Measurements from ENCODE around the gene PPP1R12A.
"Not testable (repeated sequence)": the region's sequence is repeated elsewhere in the genome, so short reads cannot be mapped to it uniquely, and the experiment has no call there.

PPP1R12A gene

GRCh38 chr12:79978692-79979091, 43.8 kb upstream of the PPP1R12A start:
- Histone ChIP-seq H3K36me3 (replicated peaks; ENCODE audit: low read depth, low read length) (no peaks in the 10 kb centered on the region), H3K9me3 (ENCODE audit: insufficient read depth, low read length) (no peaks in the 10 kb centered on the region), H3K27me3 (ENCODE audit: low read depth, low read length) (peaks cover 27% of the 10 kb centered on the region), H3K79me2 (ENCODE audit: low read length) (no peaks in the 10 kb centered on the region), H3K9ac (ENCODE audit: low read length) (no peak overlapping the region), H3K4me1 (ENCODE audit: low read length) (no peaks in the 10 kb centered on the region), H4K20me1 (ENCODE audit: insufficient read depth, low read length) (no peaks in the 10 kb centered on the region), H3K4me2 (ENCODE audit: low read length) (no peak overlapping the region), H3K27ac (ENCODE audit: low read length) (no peak overlapping the region), H2AFZ (ENCODE audit: low read depth, low read length) (no peak overlapping the region), H3K4me3 (ENCODE audit: low read length) (no peak overlapping the region)
- TF ChIP-seq EZH2phosphoT487 (IDR thresholded peaks at IDR 0.05; ENCODE audit: low read depth) (no peak), CTCF (IDR thresholded peaks at IDR 0.05; ENCODE audit: low read depth, low read length) (no peak)

- not testable (repeated sequence) for H2AFZ ChIP-seq (ENCODE audit: low read depth, low read length); H3K4me2 ChIP-seq (ENCODE audit: low read length)
These were observed 43.1 kb upstream of the PPP1R12A start for GRCh38 chr12:79977856-79978460.

GRCh38 chr12:79975143-79975542, 40.2 kb upstream of the PPP1R12A start:
- H3K4me3 ChIP-seq (ENCODE audit: low read length), result no peak overlapping the region
- H4K20me1 ChIP-seq (ENCODE audit: insufficient read depth, low read length), result no peaks in the 10 kb centered on the region
- H3K4me1 ChIP-seq (ENCODE audit: low read length), result no peaks in the 10 kb centered on the region
- H3K27ac ChIP-seq (ENCODE audit: low read length), result no peak overlapping the region
- H3K27me3 ChIP-seq (ENCODE audit: low read depth, low read length), result peaks cover 14% of the 10 kb centered on the region
- no peaks in the 10 kb centered on the region for H3K9me3 ChIP-seq (ENCODE audit: insufficient read depth, low read length)
- no peak overlapping the region for H3K4me2 ChIP-seq (ENCODE audit: low read length)
- TF ChIP-seq EZH2phosphoT487 (IDR thresholded peaks at IDR 0.05; ENCODE audit: low read depth) (no peak), CTCF (IDR thresholded peaks at IDR 0.05; ENCODE audit: low read depth, low read length) (no peak)
- H3K9ac ChIP-seq (ENCODE audit: low read length), result no peak overlapping the region
- H3K36me3 ChIP-seq (replicated peaks; ENCODE audit: low read depth, low read length), result no peaks in the 10 kb centered on the region
- H3K79me2 ChIP-seq (ENCODE audit: low read length), result no peaks in the 10 kb centered on the region
- no peak overlapping the region for H2AFZ ChIP-seq (ENCODE audit: low read depth, low read length)

More at GRCh38 chr12:79977856-79978460, 43.1 kb upstream of the PPP1R12A start:
- H3K9ac ChIP-seq (ENCODE audit: low read length); H3K9me3 ChIP-seq (ENCODE audit: insufficient read depth, low read length); H3K27ac ChIP-seq (ENCODE audit: low read length); H4K20me1 ChIP-seq (ENCODE audit: insufficient read depth, low read length); H3K4me1 ChIP-seq (ENCODE audit: low read length); H3K79me2 ChIP-seq (ENCODE audit: low read length); H3K36me3 ChIP-seq (replicated peaks; ENCODE audit: low read depth, low read length); H3K4me3 ChIP-seq (ENCODE audit: low read length): not testable (repeated sequence)
- peaks cover 21% of the 10 kb centered on the region for H3K27me3 ChIP-seq (ENCODE audit: low read depth, low read length)

- Histone ChIP-seq H3K9me3 (ENCODE audit: insufficient read depth, low read length) (no peaks in the 10 kb centered on the region), H3K79me2 (ENCODE audit: low read length) (no peaks in the 10 kb centered on the region), H2AFZ (ENCODE audit: low read depth, low read length) (no peak overlapping the region), H3K9ac (ENCODE audit: low read length) (no peak overlapping the region), H3K27me3 (ENCODE audit: low read depth, low read length) (peaks cover 14% of the 10 kb centered on the region), H3K27ac (ENCODE audit: low read length) (no peak overlapping the region), H4K20me1 (ENCODE audit: insufficient read depth, low read length) (no peaks in the 10 kb centered on the region), H3K36me3 (replicated peaks; ENCODE audit: low read depth, low read length) (no peaks in the 10 kb centered on the region), H3K4me1 (ENCODE audit: low read length) (no peaks in the 10 kb centered on the region), H3K4me3 (ENCODE audit: low read length) (no peak overlapping the region), H3K4me2 (ENCODE audit: low read length) (no peak overlapping the region)
- no peak for TF ChIP-seq EZH2phosphoT487 (IDR thresholded peaks at IDR 0.05; ENCODE audit: low read depth)
- TF ChIP-seq CTCF (IDR thresholded peaks at IDR 0.05; ENCODE audit: low read depth, low read length), result no peak
These were observed 38.9 kb upstream of the PPP1R12A start for GRCh38 chr12:79973801-79974200.
